NCI-H774 (cell line): Measurements from ENCODE around the gene LGALS9.
"Not testable (repeated sequence)": the region's sequence is repeated elsewhere in the genome, so short reads cannot be mapped to it uniquely, and the experiment has no call there.

ENCODE experiments used
- DNase-seq: peaks from one replicate; lab custom pipeline; 2025; lab: John Stamatoyannopoulos, UW

The LGALS9 gene

GRCh38 chr17:27690882-27691281 lies 59.9 kb downstream of the LGALS9 start:
- DNase-seq, result no peak

GRCh38 chr17:27695254-27695814 lies 64.3 kb downstream of the LGALS9 start:
- DNase-seq, result not testable (repeated sequence)
